CD4-positive, alpha-beta T cell treated with Interleukin-15 for 4 hours (primary cell): ENCODE results near the gene TP53RK.

Experiments used
- DNase-seq: peaks from one replicate; pipeline ENCODE4 v3.0.0-alpha.2; 2020; ENCODE audit warnings: low spot score

Gene TP53RK

DNA sequence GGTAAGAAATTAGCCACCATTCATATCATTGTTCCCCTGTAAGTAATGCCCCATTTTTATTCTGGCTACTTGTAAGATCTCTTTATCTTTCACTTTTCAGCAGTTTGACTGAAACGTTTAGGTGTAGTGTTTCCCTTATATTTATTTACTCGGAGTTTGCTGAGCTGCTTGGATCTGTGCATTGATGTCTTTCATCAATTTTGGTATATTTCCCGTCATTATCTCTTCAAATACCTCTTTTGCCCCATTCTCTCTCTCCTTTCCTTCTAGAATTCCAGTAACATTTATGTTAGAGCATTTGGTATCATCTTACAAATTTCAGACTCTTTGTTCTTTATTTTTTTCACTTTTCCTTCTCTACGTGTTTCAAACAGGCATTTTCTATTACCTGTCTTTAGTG, 28.8 kb downstream of the TP53RK start:
- no peak for DNase-seq

DNA sequence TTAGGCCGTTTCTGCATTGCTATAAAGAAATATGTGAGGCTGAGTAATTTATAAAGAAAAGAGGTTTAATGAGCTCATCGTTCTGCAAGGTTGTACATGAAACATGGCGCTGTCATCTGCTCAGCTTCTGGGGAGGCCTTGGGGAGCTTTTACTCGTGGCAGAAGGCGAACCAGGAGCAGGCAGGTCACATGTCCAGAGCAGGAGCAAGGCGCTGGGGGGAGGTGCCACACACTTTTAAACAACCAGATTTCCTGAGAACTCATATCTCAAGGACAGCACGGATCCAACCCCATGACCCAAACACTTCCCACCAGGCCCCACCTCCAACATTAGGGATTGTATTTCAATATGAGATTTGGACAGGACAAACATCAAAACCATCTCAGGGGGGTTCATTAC, 31.6 kb downstream of the TP53RK start:
- DNase-seq, result no peak

- DNase-seq, result no peak
Observed at GRCh38 chr20:46657137-46657536, 32.1 kb downstream of the TP53RK start.

- no peak for DNase-seq
Observed at GRCh38 chr20:46652699-46653098, 36.5 kb downstream of the TP53RK start.

- no peak for DNase-seq
Observed at GRCh38 chr20:46651091-46651962, 37.9 kb downstream of the TP53RK start, which contains the start of gene SLC13A3. Gene SLC13A3 (minus strand): TSS chr20:46651459. CDS start chr20:46651421, 38 bp downstream.

DNA sequence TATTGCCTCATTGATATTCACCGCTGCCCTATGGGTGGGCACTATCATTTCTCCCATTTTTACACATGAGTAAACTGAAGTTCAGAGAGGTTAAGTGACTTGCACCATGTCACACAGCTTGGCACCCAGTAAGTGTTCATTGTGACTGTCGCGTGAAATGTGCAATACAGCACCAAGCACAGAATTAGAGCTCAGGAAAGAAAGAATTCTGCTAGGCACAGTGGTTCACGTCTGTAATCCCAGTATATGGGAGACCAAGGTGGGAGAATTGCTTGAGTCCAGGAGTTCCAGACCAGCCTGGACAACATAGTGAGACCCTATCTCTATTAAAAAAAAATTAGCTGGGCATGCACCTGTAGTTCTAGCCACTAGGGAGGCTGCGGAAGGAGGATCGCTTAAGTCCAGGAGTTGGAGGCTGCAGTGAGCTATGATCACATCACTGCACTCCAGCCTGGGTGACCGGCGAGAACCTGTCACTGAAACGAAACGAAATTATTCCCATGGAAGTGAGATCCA, 38.6 kb downstream of the TP53RK start:
- DNase-seq, result no peak

GRCh38 chr20:46649965-46650542, 39.2 kb downstream of the TP53RK start:
- no peak for DNase-seq

GRCh38 chr20:46649650-46649949, 39.6 kb downstream of the TP53RK start:
- DNase-seq, result no peak

- DNase-seq, result no peak
Observed at GRCh38 chr20:46648903-46649649, 40.2 kb downstream of the TP53RK start.

- DNase-seq, result no peak
Observed at GRCh38 chr20:46647469-46647868, 41.8 kb downstream of the TP53RK start.

- DNase-seq, result no peak
Observed at GRCh38 chr20:46646659-46647380, 42.4 kb downstream of the TP53RK start.

DNA sequence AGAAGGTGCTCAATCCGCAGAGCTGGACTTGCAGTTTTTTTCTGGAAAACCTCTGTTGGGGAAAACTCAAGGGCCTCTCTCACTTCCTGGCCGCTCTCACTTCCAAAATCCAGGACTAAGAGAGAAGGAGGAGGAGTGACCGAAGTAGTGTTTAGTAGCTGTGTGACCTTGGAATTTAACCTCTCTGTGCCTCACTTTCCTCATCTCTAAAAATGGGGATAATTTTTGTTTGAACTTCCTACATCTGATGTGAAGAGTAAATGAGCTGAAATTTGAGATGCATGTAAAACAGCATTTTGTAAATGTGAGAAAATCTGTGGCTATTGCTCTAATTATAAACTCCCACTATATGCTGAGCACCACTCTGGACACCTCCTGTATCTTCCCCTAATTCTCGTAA, 43.1 kb downstream of the TP53RK start:
- DNase-seq, result no peak

GRCh38 chr20:46644733-46645132, 44.5 kb downstream of the TP53RK start:
- no peak for DNase-seq

DNA sequence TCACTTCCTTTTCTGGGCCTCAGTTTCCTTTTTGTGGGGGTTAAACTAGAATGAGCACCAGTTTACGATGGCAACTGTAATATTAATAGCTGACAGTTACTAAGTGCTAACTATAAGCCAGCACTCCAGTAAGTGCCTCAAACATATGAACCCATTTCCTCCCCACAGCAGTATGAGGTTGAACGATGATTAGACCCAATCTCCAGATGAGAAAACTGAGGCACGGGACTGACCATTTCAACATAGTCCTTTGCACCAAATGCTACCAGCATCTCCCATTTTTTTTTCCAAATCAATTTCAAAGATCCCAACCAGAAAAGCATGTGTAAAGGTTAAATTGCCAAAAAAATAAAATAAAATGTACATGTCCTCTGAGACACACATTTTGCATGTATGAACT, 45.1 kb downstream of the TP53RK start:
- no peak for DNase-seq

GRCh38 chr20:46642969-46643343, 46.3 kb downstream of the TP53RK start:
- no peak for DNase-seq

GRCh38 chr20:46642265-46642968, 46.8 kb downstream of the TP53RK start:
- no peak for DNase-seq

DNA sequence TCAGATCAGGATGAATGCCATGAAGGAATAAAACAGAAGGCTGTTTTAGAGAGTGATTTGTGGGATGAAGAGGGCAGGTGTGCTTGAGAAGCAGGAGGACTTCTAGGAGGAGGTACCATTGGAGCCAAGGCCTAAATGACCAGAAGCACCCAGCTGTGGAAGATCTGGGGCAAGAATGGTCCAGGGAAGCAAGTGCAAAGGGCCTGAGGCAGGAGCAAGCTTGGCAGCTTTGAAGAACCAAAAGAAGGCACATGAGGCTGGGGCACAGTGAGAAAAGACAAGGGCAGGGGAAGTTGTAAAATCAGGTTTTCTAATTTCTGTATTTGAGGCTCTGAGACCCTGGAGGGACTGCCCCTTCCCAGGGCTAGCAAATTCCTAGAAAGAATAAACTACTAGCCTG, 47.8 kb downstream of the TP53RK start:
- no peak for DNase-seq

GRCh38 chr20:46640536-46641311, 48.5 kb downstream of the TP53RK start:
- DNase-seq, result no peak

DNA sequence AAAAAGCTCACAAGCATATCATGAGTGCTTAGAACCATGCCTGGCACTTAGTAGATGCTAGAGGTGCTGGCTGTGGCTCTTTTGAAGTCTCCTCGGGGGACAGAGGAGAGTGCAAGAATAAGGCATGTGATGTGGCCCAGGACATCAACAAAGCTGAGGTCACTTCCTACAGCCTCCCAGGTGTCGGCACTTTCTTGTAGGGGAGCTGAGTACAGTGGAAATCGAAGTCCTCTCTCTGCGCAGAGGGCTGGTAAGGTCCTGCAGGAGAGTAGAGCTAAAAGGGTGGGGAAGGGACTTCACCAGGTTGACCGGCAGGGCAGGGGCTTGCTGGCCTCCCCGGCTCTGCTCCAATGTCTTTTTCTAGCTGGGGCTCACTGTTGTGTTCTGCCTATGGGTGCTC, 49.2 kb downstream of the TP53RK start:
- DNase-seq, result no peak

DNA sequence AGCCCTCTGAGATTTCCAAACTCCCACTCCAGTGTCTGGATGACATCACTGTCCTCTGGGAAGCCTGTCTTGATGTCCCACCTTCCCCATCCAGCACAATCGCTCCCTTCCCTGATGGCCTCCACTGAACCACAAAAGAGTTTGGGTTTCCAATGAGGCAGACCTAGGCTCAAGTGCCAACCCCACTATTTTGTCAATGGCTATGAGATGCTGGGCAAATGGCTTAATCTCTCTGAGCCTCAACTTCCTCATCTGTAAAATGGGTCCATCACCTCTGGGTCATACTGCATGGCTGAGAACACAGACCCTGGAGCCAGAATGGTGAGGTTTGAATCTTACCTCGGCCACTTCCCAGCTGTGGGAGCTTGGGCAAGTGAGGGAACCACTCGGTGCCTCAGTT, 49.7 kb downstream of the TP53RK start:
- DNase-seq, result no peak

DNA sequence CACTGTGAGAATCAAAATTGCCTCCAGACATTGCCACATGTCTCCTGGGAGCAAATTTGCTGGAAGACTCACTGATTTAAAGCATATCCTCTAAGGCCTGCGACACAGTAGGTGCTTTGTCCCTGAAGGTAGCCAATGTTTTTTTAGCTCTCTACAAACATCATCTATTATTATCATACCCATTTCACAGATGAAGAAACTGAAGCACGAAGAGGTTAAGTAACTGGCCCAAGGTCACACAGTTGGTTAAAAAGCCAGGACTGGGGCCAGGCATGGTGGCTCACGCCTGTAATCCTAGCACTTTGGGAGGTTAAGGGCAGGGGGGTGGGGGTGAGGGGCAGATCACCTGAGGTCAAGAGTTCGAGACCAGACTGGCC, 50.4 kb downstream of the TP53RK start:
- no peak for DNase-seq
